OCI-LY7 (cell line): Measurements from ENCODE around the gene CYFIP1. TPM values are rescaled to one million over a fixed set of nuclear protein-coding genes. Genes with fewer than 3 reads are reported as not detected.

ENCODE experiments used
- BruUV-seq: library from RNA; stranded (reverse); fragments of 400-500 nt; replicated peaks from 2 replicates; lab custom pipeline; 2021; lab: Mats Ljungman, UMichigan
- CTCF ChIA-PET: fragments of 300-600 bp; sonication (Branson Sonifier 250); formaldehyde crosslinking; loops from one replicate; lab custom pipeline; 2022; ENCODE audit warnings: antibody characterized with exemption; ENCODE audit not compliant: unreplicated experiment; lab: Charles Lee
- POLR2A ChIA-PET: fragments of 300-600 bp; sonication (Branson Sonifier 250); formaldehyde crosslinking; loops from one replicate; lab custom pipeline; 2022; ENCODE audit warnings: antibody characterized with exemption; lab: Charles Lee
- DNase-seq: peaks from one replicate; pipeline ENCODE4 v3.0.0-alpha.2; 2015; ENCODE audit warnings: low spot score
- H2AFZ ChIP-seq: fragments of 200-600 bp; sonication (generic), shearing (Covaris generic); 2 replicates; pipeline ENCODE4 v1.6.1; 2014; ENCODE audit warnings: mild to moderate bottlenecking, antibody characterized with exemption, low read length, moderate library complexity
- H3K27ac ChIP-seq: fragments of 200-600 bp; sonication (generic); 2 replicates; pipeline ENCODE4 v1.5.1; 2014; ENCODE audit warnings: mixed run types, low read depth, mild to moderate bottlenecking, moderate library complexity, low read length, inconsistent platforms; ENCODE audit not compliant: poor library complexity, severe bottlenecking
- H3K36me3 ChIP-seq: fragments of 200-600 bp; sonication (generic); 2 replicates; pipeline ENCODE4 v1.6.1; 2014; ENCODE audit warnings: mild to moderate bottlenecking, antibody characterized with exemption, low read length, moderate library complexity, mixed read lengths; ENCODE audit not compliant: insufficient read depth
- H3K4me1 ChIP-seq: fragments of 200-600 bp; sonication (generic); 2 replicates; pipeline ENCODE4 v1.5.1; 2014; ENCODE audit warnings: mild to moderate bottlenecking, low read length; ENCODE audit not compliant: insufficient read depth, poor library complexity, severe bottlenecking
- H3K4me2 ChIP-seq: fragments of 200-600 bp; sonication (generic); 2 replicates; pipeline ENCODE4 v1.6.1; 2014; ENCODE audit warnings: mild to moderate bottlenecking, low read length
- H3K4me3 ChIP-seq: fragments of 200-600 bp; sonication (generic); 2 replicates; pipeline ENCODE4 v1.5.1; 2014; ENCODE audit warnings: mild to moderate bottlenecking, low read depth, low read length; ENCODE audit not compliant: poor library complexity, severe bottlenecking
- H3K79me2 ChIP-seq: fragments of 200-600 bp; sonication (generic); 2 replicates; pipeline ENCODE4 v1.6.1; 2016; ENCODE audit warnings: low read depth, mild to moderate bottlenecking, low read length, moderate library complexity, mixed read lengths; ENCODE audit not compliant: insufficient read depth
- H3K9me2 ChIP-seq: fragments of 200-600 bp; sonication (generic); 2 replicates; pipeline ENCODE4 v1.6.1; 2016; ENCODE audit warnings: mild to moderate bottlenecking, low read length, mixed read lengths; ENCODE audit not compliant: insufficient read depth
- H3K9me3 ChIP-seq: fragments of 200-600 bp; sonication (generic); 2 replicates; pipeline ENCODE4 v1.6.1; 2014; ENCODE audit warnings: mild to moderate bottlenecking, mixed run types, low read length, mixed read lengths
- H4K20me1 ChIP-seq: fragments of 200-600 bp; sonication (generic); 2 replicates; pipeline ENCODE4 v1.6.1; 2014; ENCODE audit warnings: mild to moderate bottlenecking, antibody characterized with exemption, low read length, moderate library complexity, mixed read lengths; ENCODE audit not compliant: insufficient read depth
- EZH2phosphoT487 ChIP-seq: fragments of 200-600 bp; sonication (generic); IDR thresholded peaks from 2 replicates; pipeline ENCODE4 v1.6.1; 2018; ENCODE audit warnings: low read depth, borderline replicate concordance, mild to moderate bottlenecking, mixed run types, antibody characterized with exemption, low read length, moderate library complexity, mixed read lengths
- intact Hi-C: fragments of 100-400 bp; cut with micrococcal nuclease; formaldehyde crosslinking; loops from one replicate; pipeline ENCODE4 v1.10.0; 2022; ENCODE audit not compliant: unreplicated experiment
- total RNA-seq, 2 experiments: library from RNA; depleted of rRNA in 1 of 2; stranded (reverse); fragments of >200 nt in 1 of 2; shearing (Covaris generic) in 1 of 2; gene quantifications; 2 replicates each; pipeline ENCODE4 v1.2.3, GENCODE V29; 2014 to 2022
- TF ChIP-seq, protein P1 (sequence below): fragments of 200-600 bp; sonication (generic); conservative IDR thresholded peaks from 2 replicates; pipeline ENCODE4 v1.5.1; 2014; ENCODE audit warnings: mild to moderate bottlenecking, antibody characterized with exemption, low read length, moderate library complexity, mixed read lengths

Gene CYFIP1
- total RNA-seq, 2 experiments from 2014 or later: 0.98 to 1.3 TPM

DNA sequence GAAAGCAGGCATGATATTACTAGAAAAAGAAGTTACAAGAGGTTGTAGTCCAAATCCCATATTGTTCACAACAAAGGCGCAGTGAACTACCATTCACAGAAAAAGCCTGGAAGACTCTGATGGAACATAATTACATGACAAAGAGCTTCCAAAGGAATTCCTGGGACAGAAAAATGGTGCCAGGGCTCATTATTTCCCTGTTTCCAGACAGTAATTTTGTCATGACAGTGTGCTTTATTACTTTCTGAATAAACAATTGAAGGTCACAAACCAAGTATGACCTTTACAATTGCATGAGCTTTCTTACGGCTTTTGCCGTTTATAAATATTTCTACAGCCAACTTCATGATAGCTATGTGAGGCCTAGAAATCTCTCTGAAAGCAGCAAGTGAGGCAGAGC, 61.0 kb downstream of the CYFIP1 start:
- intact Hi-C loops: no loop called here
- Histone ChIP-seq H3K27ac (no peak overlapping the region), H3K4me1 (no peaks in the 10 kb centered on the region), H3K4me3 (no peak overlapping the region), H3K9me2 (no peaks in the 10 kb centered on the region), H4K20me1 (no peaks in the 10 kb centered on the region), H3K36me3 (no peaks in the 10 kb centered on the region), H3K4me2 (no peak overlapping the region), H2AFZ (no peak overlapping the region), H3K79me2 (no peaks in the 10 kb centered on the region), H3K9me3 (no peaks in the 10 kb centered on the region)
- ChIA-PET CTCF (no interaction called here), POLR2A (no interaction called here)
- no peak for TF ChIP-seq EZH2phosphoT487
- TF ChIP-seq, protein P1, sequence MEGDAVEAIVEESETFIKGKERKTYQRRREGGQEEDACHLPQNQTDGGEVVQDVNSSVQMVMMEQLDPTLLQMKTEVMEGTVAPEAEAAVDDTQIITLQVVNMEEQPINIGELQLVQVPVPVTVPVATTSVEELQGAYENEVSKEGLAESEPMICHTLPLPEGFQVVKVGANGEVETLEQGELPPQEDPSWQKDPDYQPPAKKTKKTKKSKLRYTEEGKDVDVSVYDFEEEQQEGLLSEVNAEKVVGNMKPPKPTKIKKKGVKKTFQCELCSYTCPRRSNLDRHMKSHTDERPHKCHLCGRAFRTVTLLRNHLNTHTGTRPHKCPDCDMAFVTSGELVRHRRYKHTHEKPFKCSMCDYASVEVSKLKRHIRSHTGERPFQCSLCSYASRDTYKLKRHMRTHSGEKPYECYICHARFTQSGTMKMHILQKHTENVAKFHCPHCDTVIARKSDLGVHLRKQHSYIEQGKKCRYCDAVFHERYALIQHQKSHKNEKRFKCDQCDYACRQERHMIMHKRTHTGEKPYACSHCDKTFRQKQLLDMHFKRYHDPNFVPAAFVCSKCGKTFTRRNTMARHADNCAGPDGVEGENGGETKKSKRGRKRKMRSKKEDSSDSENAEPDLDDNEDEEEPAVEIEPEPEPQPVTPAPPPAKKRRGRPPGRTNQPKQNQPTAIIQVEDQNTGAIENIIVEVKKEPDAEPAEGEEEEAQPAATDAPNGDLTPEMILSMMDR: no peak
- BruUV-seq: no TSS peak
- DNase-seq: no peak

DNA sequence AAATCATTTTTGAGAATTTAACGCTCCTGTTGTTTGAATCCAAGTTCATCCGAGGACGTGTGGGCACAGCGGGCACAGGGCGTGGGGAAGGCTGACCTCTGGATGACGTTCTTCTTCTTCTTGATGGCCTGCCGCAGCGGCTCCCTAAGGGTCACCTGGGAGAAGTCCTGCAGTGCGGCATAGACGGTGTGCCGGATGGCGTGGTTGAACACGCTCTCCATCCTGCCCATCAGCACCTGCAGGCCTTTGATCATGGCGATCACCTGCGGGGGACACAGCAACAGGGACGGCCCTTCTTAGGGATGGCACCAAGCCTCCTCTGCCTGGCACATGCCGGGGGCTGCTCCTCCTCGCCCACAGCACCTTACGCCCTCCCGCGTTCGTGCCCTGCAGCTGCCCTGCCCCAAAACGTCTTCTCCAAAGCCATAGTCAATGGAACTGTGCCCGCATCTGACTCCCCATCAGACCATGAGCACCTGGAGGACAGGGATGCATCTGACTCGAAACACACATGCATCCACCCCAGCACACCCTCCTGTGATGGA, 61.5 kb downstream of the CYFIP1 start:
- Histone ChIP-seq H2AFZ (no peak overlapping the region), H3K9me2 (no peaks in the 10 kb centered on the region)
- BruUV-seq: no TSS peak

DNA sequence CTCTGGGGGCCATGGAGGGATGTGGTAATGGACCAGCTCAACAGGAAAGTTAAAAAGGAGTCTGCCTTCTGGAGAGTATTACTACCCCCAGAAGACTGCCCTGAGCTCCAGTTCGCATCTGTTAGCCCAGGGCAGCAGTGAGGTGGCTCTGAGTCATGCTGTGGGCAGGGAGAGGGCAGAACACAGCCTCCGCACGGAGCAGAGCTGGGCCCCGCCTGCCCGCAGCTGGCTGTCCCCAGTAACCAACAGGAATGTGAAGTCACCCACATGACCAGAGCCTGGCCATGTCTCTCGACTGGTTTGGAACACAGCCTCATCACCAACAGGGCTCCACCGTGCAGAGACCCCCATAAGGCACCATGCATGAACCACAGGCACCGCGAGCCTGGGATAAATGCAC, 62.1 kb downstream of the CYFIP1 start:
- no peak overlapping the region for H3K27ac ChIP-seq
- no peaks in the 10 kb centered on the region for H3K4me1 ChIP-seq
- no peaks in the 10 kb centered on the region for H3K79me2 ChIP-seq
- no peak overlapping the region for H3K4me3 ChIP-seq
- H2AFZ ChIP-seq: no peak overlapping the region
- intact Hi-C loops: no loop called here
- DNase-seq: no peak
- CTCF ChIA-PET: interaction anchor here (0.6 kb wide), 1 partner anchor 533 kb away, joined by 3 read pairs; no protein-coding TSS in a partner anchor
- BruUV-seq: no TSS peak
- H3K36me3 ChIP-seq: no peaks in the 10 kb centered on the region
- H3K9me2 ChIP-seq: no peaks in the 10 kb centered on the region
- TF ChIP-seq, protein P1: no peak
- no peak for TF ChIP-seq EZH2phosphoT487
- POLR2A ChIA-PET: no interaction called here
- no peaks in the 10 kb centered on the region for H4K20me1 ChIP-seq
- H3K9me3 ChIP-seq: no peaks in the 10 kb centered on the region
- no peak overlapping the region for H3K4me2 ChIP-seq

More for the DNA sequence above, 61.5 kb downstream of the CYFIP1 start:
- intact Hi-C loops: no loop called here
- Histone ChIP-seq H3K4me3 (no peak overlapping the region), H3K9me3 (no peaks in the 10 kb centered on the region), H3K36me3 (no peaks in the 10 kb centered on the region), H3K4me2 (no peak overlapping the region), H3K79me2 (no peaks in the 10 kb centered on the region), H3K4me1 (no peaks in the 10 kb centered on the region), H4K20me1 (no peaks in the 10 kb centered on the region), H3K27ac (no peak overlapping the region)
- DNase-seq: no peak
- TF ChIP-seq, protein P1: no peak
- no peak for TF ChIP-seq EZH2phosphoT487
- POLR2A ChIA-PET: no interaction called here
- CTCF ChIA-PET: no interaction called here
